GM18505 (cell line): Measurements from ENCODE around the gene PIP5K1C.
"Not testable (repeated sequence)": the region's sequence is repeated elsewhere in the genome, so short reads cannot be mapped to it uniquely, and the experiment has no call there.

Experiments
- ATAC-seq: cut with Tn5 transposase; IDR thresholded peaks from one replicate; pipeline ENCODE4 v1.9.1; 2021; ENCODE audit not compliant: unreplicated experiment
- POLR2A ChIP-seq: IDR thresholded peaks from 4 replicates; pipeline ENCODE4 v1.6.1; 2011; ENCODE audit warnings: borderline replicate concordance; ENCODE audit not compliant: insufficient read depth, insufficient read length; ENCODE audit errors: extremely low read depth

PIP5K1C gene

GRCh38 chr19:3642296-3642695 is 58.0 kb downstream of the PIP5K1C start:
- ATAC-seq: no peak
- no peak for TF ChIP-seq POLR2A

GRCh38 chr19:3641515-3642269 is 58.6 kb downstream of the PIP5K1C start:
- ATAC-seq: no peak
- no peak for TF ChIP-seq POLR2A

GRCh38 chr19:3639479-3639878 is 60.8 kb downstream of the PIP5K1C start:
- no peak for TF ChIP-seq POLR2A
- ATAC-seq: no peak

- ATAC-seq: no peak
- no peak for TF ChIP-seq POLR2A
Observed at GRCh38 chr19:3638208-3639193, 61.8 kb downstream of the PIP5K1C start.

GRCh38 chr19:3637621-3638020 is 62.6 kb downstream of the PIP5K1C start:
- no peak for TF ChIP-seq POLR2A
- no peak for ATAC-seq

GRCh38 chr19:3636962-3637361 is 63.3 kb downstream of the PIP5K1C start:
- ATAC-seq: no peak

GRCh38 chr19:3636506-3636905 is 63.8 kb downstream of the PIP5K1C start:
- ATAC-seq: no peak
- TF ChIP-seq POLR2A: no peak

More at GRCh38 chr19:3636962-3637361, 63.3 kb downstream of the PIP5K1C start:
- TF ChIP-seq POLR2A: no peak

- no peak for ATAC-seq
- no peak for TF ChIP-seq POLR2A
Observed at GRCh38 chr19:3634496-3635045, 65.7 kb downstream of the PIP5K1C start.

GRCh38 chr19:3633559-3633988 is 66.7 kb downstream of the PIP5K1C start:
- no peak for ATAC-seq
- TF ChIP-seq POLR2A: no peak

GRCh38 chr19:3632739-3633558 is 67.3 kb downstream of the PIP5K1C start:
- no peak for ATAC-seq
- TF ChIP-seq POLR2A: no peak

GRCh38 chr19:3632098-3632497 is 68.2 kb downstream of the PIP5K1C start:
- no peak for TF ChIP-seq POLR2A

GRCh38 chr19:3631053-3631861 is 69.0 kb downstream of the PIP5K1C start:
- no peak for ATAC-seq
- no peak for TF ChIP-seq POLR2A

More at GRCh38 chr19:3632098-3632497, 68.2 kb downstream of the PIP5K1C start:
- no peak for ATAC-seq

- not testable (repeated sequence) for ATAC-seq
Observed at GRCh38 chr19:3628766-3629165, 71.5 kb downstream of the PIP5K1C start.
